ENCODE results near the gene NPDC1.

NPDC1 gene

GRCh38 chr9:137078701-137079400 is 32.9 kb upstream of the NPDC1 start:
- H3K27ac ChIP-seq: no peak overlapping the region
- peak overlapping the region; percentile 72 for H3K4me3 ChIP-seq
- TF ChIP-seq CTCF (IDR thresholded peaks at IDR 0.05): no peak
- DNase-seq (ENCODE audit: low spot score): no peak

GRCh38 chr9:137077758-137078693 is 32.0 kb upstream of the NPDC1 start:
- TF ChIP-seq CTCF (IDR thresholded peaks at IDR 0.05): no peak
- peak overlapping the region; percentile 72 for H3K4me3 ChIP-seq
- DNase-seq (ENCODE audit: low spot score): no peak
- peak overlapping the region in 1 of 2 donors; percentile 68 for H3K27ac ChIP-seq

- Histone ChIP-seq H3K27ac (peak within 1 kb of the TSS in 1 of 2 donors; percentile 68), H3K4me3 (peak within 1 kb of the TSS; percentile 72)
- no peak for TF ChIP-seq CTCF (IDR thresholded peaks at IDR 0.05)
- no peak for DNase-seq (ENCODE audit: low spot score)
Measured at GRCh38 chr9:137077010-137077747, 31.2 kb upstream of the NPDC1 start, which contains the start of gene UAP1L1. Gene UAP1L1 (plus strand): TSS chr9:137077517. CDS start chr9:137077533, 16 bp downstream.

GRCh38 chr9:137076636-137077009 is 30.6 kb upstream of the NPDC1 start:
- TF ChIP-seq CTCF (IDR thresholded peaks at IDR 0.05): no peak
- Histone ChIP-seq H3K4me3 (peak overlapping the region; percentile 72), H3K27ac (peak overlapping the region in 1 of 2 donors; percentile 68)
- no peak for DNase-seq (ENCODE audit: low spot score)

GRCh38 chr9:137075275-137075775 is 29.3 kb upstream of the NPDC1 start:
- TF ChIP-seq CTCF (IDR thresholded peaks at IDR 0.05): no peak
- Histone ChIP-seq H3K4me3 (no peak overlapping the region), H3K27ac (no peak overlapping the region)
- DNase-seq (ENCODE audit: low spot score): no peak

- no peak for TF ChIP-seq CTCF (IDR thresholded peaks at IDR 0.05)
- no peak for DNase-seq (ENCODE audit: low spot score)
- no peak overlapping the region for H3K4me3 ChIP-seq
- no peak overlapping the region for H3K27ac ChIP-seq
Measured at GRCh38 chr9:137074657-137075274, 28.8 kb upstream of the NPDC1 start.
